ENCODE measurements around the gene PTPRM.

Gene PTPRM

GRCh38 chr18:8238507-8238906, 671.4 kb downstream of the PTPRM start:
- DNase-seq (ENCODE audit: low read depth), result no peak

- DNase-seq (ENCODE audit: low read depth), result no peak
Measured at GRCh38 chr18:8241731-8242130, 674.6 kb downstream of the PTPRM start.

GRCh38 chr18:8242151-8242696, 675.1 kb downstream of the PTPRM start:
- no peak for DNase-seq (ENCODE audit: low read depth)

GRCh38 chr18:8247700-8248099, 680.6 kb downstream of the PTPRM start:
- DNase-seq (ENCODE audit: low read depth), result no peak

- no peak for DNase-seq (ENCODE audit: low read depth)
Measured at GRCh38 chr18:8248576-8248975, 681.5 kb downstream of the PTPRM start.

GRCh38 chr18:8249811-8250210, 682.7 kb downstream of the PTPRM start:
- DNase-seq (ENCODE audit: low read depth), result no peak

- DNase-seq (ENCODE audit: low read depth), result no peak
Measured at GRCh38 chr18:8252371-8252770, 685.3 kb downstream of the PTPRM start.

GRCh38 chr18:8253944-8254343, 686.8 kb downstream of the PTPRM start:
- DNase-seq (ENCODE audit: low read depth), result no peak

GRCh38 chr18:8254654-8255053, 687.5 kb downstream of the PTPRM start:
- no peak for DNase-seq (ENCODE audit: low read depth)

- DNase-seq (ENCODE audit: low read depth), result no peak
Measured at GRCh38 chr18:8257851-8258434, 690.8 kb downstream of the PTPRM start.

- DNase-seq (ENCODE audit: low read depth), result no peak
Measured at GRCh38 chr18:8260319-8260718, 693.2 kb downstream of the PTPRM start.

- no peak for DNase-seq (ENCODE audit: low read depth)
Measured at GRCh38 chr18:8260827-8261226, 693.7 kb downstream of the PTPRM start.

GRCh38 chr18:8261651-8262091, 694.6 kb downstream of the PTPRM start:
- DNase-seq (ENCODE audit: low read depth), result peak; percentile 10

- no peak for DNase-seq (ENCODE audit: low read depth)
Measured at GRCh38 chr18:8262221-8262620, 695.1 kb downstream of the PTPRM start.

GRCh38 chr18:8264116-8264515, 697.0 kb downstream of the PTPRM start:
- DNase-seq (ENCODE audit: low read depth), result no peak

GRCh38 chr18:8264861-8265411, 697.8 kb downstream of the PTPRM start:
- no peak for DNase-seq (ENCODE audit: low read depth)

- DNase-seq (ENCODE audit: low read depth), result no peak
Measured at GRCh38 chr18:8272254-8272653, 705.1 kb downstream of the PTPRM start.

- no peak for DNase-seq (ENCODE audit: low read depth)
Measured at GRCh38 chr18:8274370-8274769, 707.3 kb downstream of the PTPRM start.

- DNase-seq (ENCODE audit: low read depth), result no peak
Measured at GRCh38 chr18:8276406-8276805, 709.3 kb downstream of the PTPRM start.

- DNase-seq (ENCODE audit: low read depth), result no peak
Measured at GRCh38 chr18:8277270-8277669, 710.2 kb downstream of the PTPRM start.

- no peak for DNase-seq (ENCODE audit: low read depth)
Measured at GRCh38 chr18:8279346-8279745, 712.2 kb downstream of the PTPRM start.

GRCh38 chr18:8279781-8280330, 712.7 kb downstream of the PTPRM start:
- no peak for DNase-seq (ENCODE audit: low read depth)

GRCh38 chr18:8283891-8284585, 716.9 kb downstream of the PTPRM start:
- peak; percentile 6 for DNase-seq (ENCODE audit: low read depth)
